DMS53 treated with DMSO at 0.1 percent for 48 hours (cell line): ENCODE data around the gene LOC101059915.
A peak's percentile ranks its signal among the peaks of the same experiment; 100 is the strongest.

Experiments used
- DNase-seq: peaks from one replicate; lab custom pipeline; 2025; ENCODE audit not compliant: unreplicated experiment; lab: John Stamatoyannopoulos, UW

The LOC101059915 gene

GRCh38 chrX:71667328-71668247, at the start of gene LOC101059915:
Gene LOC101059915 (plus strand): TSS chrX:71667546.
- peak; percentile 83 for DNase-seq

- DNase-seq = no peak
These were observed 49.6 kb upstream of the LOC101059915 start for GRCh38 chrX:71617742-71618141.

DNA sequence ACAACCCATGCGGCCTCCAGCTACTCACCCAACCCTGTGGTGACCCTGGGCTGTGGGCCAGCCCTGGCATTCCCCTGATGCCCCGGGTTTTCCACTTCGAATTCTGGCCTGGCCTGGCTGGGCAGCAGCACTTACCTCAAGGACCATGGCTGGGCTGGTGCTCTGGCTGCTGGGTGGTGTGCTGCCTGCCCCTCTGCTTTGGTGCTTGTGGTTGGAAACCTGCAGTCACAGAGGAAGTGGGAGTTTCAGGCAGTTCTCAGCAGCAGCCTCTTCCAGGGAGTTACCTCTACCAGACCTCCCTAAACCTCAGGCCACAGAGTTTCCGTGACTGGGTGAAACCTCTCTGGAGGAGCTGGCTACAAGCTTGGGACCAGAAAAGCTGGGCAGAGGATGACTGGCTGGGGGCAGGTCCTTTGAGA, 49.0 kb upstream of the LOC101059915 start, which contains the start of gene CXCR3:
CXCR3 (minus strand) TSS at position 209 of the 419 bp plus-strand sequence; CDS start at position 147, 62 bp downstream.
- DNase-seq = no peak

- DNase-seq = no peak
These were observed 48.6 kb upstream of the LOC101059915 start for GRCh38 chrX:71618787-71619186.

- no peak for DNase-seq
These were observed 48.2 kb upstream of the LOC101059915 start for GRCh38 chrX:71619193-71619592.

- DNase-seq = no peak
These were observed 47.4 kb upstream of the LOC101059915 start for GRCh38 chrX:71619986-71620385.

DNA sequence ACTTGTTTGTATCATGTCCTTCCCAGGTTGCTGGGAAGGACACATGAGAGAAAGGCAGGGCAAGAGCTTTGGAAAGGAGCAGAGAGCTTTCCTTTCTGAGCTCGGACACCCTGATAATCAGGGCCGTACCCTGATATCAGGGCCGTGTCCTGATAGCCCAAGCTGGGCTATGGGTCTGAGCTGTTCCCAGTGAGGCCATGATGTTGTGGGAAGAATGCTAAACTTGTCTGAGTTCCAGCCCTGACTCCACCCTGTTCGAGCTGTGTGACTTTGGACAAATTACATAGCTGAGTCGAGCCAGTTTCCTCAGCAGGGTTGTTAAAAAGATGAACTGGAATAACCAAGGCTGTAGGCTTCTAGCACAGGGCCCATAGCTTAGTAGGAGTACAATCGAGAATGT, 45.7 kb upstream of the LOC101059915 start:
- DNase-seq = no peak

DNA sequence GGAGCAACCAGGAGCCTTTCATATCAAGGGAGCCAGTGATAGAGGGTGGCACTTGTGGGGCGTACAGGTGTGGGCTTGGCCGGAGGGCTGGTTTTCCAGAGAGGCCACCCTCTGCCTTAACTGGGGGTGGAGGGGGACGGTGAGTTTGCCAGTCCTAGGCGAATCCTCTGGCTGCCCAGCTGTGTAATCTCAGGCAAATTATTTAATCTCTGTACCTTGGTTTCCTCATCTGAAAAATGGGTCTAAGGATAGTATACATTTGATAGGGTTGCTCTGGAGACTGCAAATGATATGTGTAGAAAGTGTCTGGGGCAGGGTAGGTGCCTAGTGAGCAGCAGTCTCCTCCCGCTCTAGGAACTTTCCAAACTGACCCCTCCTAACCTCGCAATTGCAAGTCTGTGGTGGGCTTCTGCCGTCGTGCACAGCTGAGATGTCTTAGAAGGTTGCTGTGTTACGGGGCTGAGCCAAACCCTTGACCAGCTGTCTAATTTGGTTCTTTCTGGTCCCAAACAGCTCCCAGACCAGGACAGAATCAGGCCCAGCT, 45.2 kb upstream of the LOC101059915 start:
- DNase-seq = no peak

- peak; percentile 77 for DNase-seq
These were observed 44.5 kb upstream of the LOC101059915 start for GRCh38 chrX:71622576-71623450.

- DNase-seq = no peak
These were observed 43.6 kb upstream of the LOC101059915 start for GRCh38 chrX:71623714-71624113.

DNA sequence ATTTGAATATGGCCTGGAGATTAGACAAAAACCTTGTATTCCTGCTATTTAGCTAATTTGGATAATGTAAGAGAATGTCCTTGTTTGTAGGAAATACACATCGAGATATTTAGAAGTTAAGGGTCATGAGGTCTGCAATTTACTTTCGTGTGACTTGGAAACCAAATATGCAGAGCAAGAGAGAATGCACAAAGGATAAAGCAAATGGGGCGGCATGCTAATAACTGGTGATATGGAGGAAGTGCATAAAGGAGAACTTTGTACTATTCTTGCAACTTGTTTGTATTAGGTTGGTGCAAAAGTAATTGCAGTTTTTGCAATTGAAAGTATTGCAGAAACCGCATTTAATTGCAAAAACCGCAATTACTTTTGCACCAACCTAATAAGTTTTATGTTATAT, 41.9 kb upstream of the LOC101059915 start:
- no peak for DNase-seq

DNA sequence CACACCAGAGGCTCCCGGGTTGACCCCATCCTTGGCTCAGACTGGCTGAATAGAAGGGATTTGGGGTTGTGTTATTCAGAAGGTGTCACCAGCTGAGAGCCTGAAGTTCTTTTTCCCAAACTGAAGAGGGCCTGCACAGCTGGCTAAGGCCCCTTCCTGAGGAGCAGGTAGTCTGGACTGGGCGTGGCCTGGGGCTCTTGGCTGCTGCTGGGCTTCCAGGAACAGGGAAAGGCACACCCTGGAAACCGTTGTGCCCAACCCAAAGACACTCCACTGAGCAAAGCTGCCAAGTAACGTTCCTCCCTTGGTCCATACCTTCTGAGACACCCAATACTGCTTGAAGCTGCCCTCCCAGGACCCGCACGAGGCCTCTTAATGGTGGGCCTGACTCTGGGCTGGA, 40.8 kb upstream of the LOC101059915 start:
- no peak for DNase-seq

GRCh38 chrX:71627588-71628404, 39.5 kb upstream of the LOC101059915 start:
- no peak for DNase-seq

DNA sequence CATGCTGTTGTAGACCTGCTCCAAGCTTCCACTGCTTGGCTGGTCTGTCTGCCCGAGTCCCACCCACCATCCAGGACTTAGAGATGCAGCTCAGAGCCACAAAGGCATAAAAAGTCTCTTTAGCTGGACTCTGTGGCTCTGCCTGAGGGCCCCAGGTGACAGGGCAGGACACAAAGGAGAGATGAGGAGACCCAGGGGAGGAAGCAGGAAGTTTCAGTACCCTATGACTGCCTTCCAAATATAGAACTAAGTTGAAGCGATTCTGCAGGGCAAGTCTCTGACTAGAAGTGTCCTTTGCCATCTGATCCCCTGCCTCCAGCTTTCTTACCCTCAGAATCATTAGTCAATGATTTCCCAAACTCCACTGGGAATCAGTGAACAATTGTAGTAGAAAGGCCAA, 37.9 kb upstream of the LOC101059915 start:
- no peak for DNase-seq

DNA sequence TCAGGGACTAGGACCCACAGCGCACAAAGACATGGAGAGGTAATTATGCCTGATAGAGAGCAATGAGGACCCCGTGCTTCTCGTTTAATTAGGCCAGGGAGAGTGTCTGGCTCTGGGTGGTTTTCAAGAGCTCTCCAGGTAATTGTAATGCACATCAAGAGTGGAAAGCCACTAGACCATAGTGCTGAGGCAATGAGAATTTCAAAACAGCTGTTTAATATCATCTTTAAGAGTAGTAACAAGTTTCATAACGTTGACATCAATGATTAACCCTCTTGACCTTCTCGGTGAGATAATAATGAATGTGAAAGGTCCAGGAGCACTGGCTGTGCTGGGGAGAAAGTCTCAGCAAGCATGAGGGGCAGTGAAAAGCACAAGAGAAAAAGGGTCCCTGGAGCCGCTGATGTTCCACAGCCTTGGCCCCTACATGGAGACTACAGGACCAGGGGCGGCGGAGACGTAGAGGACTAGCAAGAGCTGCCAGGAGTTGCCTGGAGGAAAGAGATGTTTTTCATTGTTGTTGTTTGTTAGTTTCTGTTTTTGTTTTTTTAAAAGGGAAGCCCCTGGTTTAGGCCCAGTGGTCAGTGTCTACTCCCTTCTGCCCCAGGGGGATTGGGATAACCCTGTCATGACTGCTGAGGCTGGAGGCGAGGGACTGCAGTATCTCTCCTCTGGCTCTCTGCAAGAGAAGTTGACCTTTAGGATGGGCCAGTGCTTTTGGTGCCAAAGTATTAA, 34.3 kb upstream of the LOC101059915 start:
- no peak for DNase-seq

GRCh38 chrX:71634366-71634765, 33.0 kb upstream of the LOC101059915 start:
- no peak for DNase-seq

GRCh38 chrX:71636438-71637252, 30.7 kb upstream of the LOC101059915 start:
- DNase-seq = no peak

- DNase-seq = no peak
These were observed 30.1 kb upstream of the LOC101059915 start for GRCh38 chrX:71637253-71637618.

DNA sequence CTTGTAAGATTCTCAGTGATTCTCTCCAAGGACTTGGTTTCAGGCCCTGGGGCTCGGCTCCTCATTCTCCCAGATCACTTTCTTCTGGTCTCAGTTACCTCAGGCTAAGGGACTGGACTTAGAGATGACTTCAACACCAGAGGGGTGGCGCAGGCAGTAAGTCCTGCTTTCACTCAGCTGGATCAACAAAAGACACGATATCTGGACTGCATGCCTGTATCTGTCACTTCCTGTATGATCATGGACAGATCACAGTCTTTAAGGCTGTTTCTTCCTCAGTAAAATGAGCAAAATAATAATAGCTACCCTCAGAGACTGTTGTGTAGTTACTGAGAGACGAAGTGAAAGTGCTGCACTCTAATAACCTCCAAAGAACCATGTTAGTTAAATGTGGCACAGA, 29.5 kb upstream of the LOC101059915 start:
- no peak for DNase-seq
